ENCODE results near the gene CA7.
"Not testable (repeated sequence)": the region's sequence is repeated elsewhere in the genome, so short reads cannot be mapped to it uniquely, and the experiment has no call there.

The CA7 gene

DNA sequence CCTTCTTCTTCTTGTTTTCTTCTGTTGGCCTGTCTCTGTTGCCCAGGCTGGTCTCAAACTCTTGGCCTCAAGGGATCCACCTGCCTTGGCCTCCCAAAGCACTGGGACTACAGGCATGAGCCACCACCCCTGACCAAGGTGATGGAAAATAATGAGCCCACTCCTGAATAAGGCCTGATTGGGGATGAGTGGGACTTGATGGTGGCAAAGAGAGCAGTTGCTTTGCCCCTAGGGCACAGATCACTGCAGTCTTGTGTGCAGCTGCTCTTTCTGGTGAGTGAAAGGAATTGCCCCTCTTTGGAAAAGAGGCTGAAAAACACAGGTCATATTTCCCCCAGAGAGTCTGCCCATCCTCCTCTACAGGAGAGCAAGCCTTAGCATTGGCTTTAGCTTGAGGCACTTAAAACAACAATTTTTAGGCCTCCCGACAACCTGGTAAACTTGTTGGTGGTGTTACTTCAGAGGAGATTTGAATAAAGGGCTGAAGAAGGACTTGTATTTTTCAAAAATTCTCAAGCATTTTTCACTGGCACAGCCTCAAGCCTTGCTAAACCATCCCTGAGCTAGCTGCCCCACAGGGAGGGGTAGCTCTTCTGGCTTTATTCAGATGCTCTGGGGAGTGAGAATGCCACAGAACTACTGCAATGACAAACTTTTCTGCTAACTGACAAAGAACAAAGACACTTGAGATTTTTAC is 30.0 kb downstream of the CA7 start:
- no peak for DNase-seq

DNA sequence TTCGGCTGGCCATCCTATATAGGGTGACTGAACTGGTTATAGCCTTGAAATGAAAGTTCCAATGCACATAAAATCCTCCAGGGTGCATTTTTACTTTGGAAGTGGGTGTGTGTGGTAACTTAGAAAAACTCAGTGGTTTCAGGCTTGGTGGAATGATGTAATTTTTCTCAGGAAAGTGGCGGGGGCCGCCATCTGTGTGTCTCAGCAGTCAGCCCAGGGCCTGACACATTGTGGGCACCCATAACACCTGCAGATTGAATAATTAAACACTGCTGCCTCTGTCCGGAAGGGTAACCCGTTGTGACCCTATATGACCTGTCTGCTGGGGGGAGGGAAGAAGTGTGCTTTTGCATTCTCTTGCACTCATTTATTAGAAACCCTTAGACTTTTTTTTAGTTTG is 33.9 kb downstream of the CA7 start:
- peak in 1 of 2 experiments; percentile 44 for DNase-seq

DNA sequence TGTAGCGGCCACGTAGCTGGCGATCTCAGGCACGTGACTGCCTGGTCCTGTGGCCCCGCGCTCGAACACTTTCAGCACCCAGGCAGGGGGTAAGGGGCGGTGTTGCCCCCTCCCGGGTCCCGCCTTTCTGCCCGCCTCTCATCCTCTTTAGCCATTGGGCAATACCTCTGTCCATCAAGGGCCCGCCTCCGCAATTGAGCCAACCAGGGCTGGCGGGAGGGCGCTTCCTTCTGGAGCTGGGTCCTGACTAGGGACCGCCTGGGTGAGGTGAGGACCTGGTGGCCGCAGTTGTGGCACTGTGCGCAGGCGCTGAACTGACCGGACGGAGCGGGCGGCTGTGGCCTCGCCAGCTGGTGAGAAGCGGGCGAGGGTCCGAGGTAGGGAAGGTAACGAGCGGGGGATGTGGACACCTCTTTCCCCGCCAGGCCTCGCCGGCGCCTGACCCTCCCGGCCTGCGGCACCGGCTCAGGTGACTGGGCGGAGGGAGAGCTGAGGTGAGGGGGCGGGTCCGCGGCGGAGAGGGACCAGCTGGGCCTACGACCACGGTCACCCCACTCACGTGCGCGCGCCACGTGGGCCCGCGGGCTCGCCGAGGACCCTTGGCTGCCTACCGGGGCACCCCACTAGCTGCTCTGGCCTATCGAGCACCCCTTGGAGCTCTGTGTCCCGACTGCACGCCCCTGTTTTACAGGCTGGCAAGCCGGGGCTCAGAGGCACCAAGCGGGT is 36.2 kb downstream of the CA7 start, which contains the start of gene PDP2:
Gene PDP2, plus strand, starts transcription at position 228 of the 726 bp plus-strand sequence. CDS start 3,770 bp downstream, outside the sequence.
- peak; percentile 85 to 86 for DNase-seq

DNA sequence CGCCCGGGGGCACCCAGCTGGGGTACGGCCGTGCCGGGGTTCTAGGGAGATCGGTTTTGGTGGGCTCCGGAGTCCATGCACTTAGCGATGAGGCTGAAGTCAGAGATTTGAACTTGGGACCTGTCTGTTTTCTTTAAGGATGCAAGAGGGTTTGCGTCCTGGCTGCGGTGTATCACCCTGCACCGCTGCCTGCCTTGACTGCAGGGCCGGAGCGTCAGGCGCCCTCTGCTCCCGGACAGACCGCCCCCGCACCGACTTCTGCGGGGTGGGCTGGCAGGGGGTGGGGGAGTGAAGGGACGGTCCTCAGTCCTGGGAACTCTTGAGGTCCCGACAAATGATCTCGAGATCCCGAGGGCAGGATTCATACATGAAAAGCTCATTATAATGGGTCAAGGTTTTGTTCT is 36.8 kb downstream of the CA7 start:
- no peak for DNase-seq

DNA sequence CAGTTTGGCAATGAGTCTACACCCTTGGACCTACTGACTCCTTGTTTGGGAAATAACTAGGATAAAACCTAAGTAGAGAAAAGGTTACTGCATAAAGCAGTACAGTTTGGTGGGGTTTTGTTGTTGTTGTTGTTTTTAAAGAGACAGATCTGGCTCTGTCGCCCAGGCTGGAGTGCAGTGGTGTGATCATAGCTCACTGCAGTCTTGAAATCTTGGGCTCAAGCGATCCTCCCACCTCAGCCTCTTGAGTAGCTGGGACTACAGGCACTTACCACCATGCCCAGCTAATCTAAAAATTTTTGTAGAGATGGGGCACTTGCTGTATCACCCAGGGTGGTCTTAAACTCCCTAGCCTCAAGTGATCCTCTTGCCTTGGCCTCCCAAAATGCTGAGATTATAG is 37.3 kb downstream of the CA7 start:
- DNase-seq = no peak

DNA sequence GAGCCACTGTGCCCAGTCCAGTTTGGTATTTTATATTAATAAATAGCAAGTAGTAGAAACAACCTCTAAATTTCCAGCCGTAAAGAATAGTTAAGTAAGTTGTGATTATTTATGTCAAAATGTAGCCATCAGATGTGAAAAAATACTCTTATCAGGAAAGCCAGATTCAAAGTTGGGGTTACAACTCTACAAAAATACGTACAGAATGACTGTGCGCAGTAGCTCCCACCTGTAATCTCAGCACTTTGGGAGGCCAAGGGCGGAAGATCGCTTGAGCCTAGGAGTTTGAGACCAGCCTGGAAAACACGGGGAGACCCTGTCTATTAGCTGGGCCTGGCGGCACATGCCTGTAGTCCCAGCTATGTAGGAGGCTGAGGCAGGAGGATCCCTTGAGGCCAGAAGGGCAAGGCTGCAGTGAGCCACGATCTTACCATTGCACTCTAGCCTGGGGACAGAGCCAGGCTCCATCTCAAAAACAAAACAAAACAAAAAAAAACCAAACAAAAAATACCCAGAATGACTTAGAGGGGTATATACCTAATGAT is 37.8 kb downstream of the CA7 start:
- DNase-seq = no peak

DNA sequence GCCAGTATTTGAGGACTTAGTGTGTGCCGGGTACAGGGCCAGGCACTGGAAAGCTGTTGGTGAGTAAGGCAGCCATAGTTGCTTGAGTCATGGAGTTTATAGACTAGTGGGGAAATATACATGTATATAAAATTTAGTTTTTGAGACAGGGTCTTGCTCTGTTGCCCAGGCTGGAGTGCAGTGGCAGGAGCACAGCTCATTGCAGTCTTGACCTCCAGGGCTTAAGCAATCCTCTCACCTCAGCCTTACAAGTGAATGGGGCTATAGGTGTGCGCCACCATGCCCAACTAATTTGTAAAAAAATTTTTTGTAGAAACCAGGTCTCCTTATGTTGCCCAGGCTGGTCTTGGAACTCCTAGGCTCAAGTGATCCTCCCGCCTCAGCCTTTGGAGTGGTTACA is 38.5 kb downstream of the CA7 start:
- no peak for DNase-seq

DNA sequence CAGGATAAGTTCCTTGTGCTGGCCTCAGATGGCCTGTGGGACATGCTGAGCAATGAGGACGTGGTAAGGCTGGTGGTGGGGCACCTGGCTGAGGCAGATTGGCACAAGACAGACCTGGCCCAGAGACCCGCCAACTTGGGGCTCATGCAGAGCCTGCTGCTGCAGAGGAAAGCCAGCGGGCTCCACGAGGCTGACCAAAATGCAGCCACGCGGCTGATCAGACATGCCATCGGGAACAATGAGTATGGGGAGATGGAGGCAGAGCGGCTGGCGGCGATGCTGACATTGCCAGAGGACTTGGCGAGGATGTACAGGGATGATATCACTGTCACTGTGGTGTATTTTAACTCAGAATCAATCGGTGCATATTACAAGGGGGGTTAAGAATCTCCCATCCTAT is 41.3 kb downstream of the CA7 start:
- no peak for DNase-seq

DNA sequence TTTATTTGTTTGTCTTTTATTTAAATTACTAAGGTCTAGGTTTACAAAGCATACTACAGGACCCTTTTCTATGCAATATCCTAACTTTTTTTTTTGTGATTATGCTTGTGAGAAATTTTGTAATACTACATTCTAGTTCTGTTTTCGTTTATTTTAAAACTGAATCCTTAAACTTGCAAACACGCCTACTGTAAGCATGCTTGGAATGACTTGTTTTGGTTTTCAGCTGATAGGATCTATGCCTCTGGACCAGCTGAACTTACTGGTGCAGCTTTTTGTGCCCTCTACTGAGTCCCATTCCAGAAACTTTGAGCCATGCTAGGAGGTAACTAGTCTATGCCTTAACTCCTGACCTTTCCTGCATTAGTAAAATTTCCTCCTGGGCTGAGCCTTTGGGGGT is 42.1 kb downstream of the CA7 start:
- no peak for DNase-seq

DNA sequence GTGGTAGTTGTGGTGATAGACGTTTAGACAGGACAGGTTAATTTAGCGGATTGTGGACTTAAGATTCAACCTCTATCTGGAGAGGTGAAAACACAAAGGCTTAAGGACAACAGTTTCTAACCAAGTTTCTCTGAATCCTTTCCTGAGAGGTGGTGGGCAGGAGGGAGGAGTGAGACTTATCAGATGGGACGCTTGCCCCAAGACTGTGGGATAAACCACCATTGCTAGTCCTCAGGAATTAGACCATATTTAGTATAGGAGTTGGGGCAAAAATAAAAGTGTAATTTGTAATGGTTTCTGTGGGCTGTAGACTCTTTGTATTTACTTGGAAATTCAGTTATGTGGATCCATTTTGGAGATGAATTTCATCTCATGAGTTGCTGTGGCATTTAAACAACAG is 42.7 kb downstream of the CA7 start:
- DNase-seq = no peak

DNA sequence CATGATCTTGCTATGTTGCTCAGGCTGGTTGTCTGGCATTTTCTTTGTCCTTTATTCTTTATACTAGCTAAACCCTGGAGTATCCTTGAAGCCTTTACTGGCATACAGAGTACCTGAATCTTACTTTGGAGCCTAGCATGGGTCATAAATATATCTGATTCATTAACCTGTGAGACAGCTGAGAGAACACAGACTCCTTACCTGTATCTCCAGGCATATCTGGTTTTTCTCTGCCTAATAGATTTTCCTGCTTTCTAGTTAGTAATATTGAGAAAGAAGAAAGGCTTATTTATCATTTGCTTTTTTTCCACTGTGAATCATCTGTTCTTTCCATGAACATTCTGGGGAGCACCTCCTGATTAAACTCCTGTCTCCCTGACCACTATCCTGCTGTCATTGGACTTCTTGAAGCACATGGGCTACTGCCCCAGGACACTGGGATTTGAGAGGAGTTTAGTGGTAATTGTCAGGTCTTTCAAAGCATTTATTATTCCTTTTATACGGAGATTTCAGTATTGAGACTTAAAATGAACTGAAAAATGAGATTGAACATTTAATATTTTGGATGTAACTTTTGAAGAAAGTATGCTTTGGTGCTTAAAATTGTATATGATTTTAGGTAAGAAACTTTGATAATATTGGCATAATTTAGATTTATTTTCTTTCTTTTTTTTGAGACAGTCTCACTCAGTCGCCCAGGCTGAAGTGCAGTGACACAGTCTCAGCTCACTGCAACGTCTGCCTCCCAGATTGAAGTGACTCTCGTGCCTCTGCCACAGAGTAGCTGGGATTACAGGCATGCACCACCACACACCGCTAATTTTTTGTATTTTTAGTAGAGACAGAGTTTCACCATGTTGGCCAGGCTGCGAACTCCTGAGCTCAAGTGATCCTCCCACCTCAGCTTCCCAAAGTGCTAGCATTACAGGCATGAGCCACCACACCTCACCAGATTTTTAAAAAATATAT is 44.7 kb downstream of the CA7 start:
- no peak for DNase-seq

DNA sequence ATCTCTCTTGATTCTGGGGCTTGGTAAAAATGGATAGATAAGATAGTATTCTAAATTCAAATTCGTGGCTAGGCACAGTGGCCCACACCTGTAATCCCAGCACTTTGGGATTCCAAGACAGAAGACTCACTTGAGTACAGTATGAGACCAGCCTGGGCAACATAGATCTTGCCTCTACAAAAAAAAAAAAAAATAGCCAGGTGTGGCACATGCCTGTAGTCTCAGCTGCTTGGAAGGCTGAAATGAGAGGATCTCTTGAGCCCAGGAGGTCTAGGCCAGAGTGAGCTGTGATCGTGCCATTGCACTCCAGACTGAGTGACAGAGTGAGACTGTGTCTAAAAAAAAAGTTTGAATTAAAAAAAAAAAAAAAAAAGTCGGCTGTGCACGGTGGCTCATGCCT is 45.4 kb downstream of the CA7 start:
- DNase-seq = no peak

DNA sequence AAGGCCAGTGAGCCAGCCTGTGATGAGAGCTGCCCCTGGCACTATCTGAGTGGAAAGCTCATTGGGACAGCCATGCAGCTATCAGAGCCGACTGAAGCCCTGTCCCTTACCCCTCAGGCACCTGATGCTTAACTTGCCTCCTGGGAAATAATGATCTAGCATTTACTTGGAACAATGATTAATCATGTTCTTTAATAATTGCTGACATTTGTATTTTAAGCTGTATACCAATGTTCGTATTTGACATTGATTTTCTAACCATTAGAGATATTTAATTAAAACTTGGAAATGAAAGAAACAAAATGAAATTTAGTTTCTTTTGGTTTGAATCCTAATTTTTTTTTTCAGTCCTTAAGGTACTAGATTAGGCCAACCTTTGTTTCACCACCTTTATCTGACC is 46.6 kb downstream of the CA7 start:
- no peak for DNase-seq

DNA sequence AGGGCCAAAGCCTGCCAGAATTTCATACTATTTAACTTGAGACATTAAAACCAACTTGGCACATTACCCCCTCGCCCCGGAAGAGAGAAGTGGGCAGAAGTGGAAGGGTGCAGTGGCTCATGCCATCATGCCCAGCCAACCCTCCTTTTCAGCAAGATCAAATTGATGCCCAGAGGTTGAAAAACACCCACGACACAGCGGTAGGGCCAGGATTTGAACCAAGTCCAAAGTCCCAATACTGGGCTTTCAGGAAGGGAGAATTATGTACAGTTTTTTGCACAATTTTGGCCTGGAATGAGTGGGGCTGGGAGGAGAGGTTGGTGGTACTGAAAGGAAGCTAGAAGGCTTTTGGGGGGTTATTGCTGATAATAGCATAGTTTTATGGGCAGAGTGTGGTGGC is 47.1 kb downstream of the CA7 start:
- no peak for DNase-seq

DNA sequence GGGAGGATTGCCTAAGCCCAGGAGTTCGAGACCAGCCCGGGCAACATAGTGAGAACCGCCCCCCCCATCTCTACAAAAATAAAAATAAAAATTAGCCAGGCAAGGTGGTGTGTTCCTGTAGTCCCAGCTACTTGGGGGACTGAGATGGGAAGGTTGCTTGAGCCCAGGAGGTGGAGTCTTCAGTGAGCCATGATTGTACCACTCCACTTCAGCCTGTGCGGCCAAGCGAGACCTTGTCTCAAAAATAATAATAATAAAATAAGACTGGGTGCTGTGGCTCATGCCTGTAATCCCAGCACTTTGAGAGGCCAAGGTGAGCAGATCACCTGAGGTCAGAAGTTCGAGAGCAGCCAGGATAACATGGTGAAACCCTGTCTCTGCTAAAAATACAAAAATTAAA is 47.6 kb downstream of the CA7 start:
- no peak for DNase-seq

DNA sequence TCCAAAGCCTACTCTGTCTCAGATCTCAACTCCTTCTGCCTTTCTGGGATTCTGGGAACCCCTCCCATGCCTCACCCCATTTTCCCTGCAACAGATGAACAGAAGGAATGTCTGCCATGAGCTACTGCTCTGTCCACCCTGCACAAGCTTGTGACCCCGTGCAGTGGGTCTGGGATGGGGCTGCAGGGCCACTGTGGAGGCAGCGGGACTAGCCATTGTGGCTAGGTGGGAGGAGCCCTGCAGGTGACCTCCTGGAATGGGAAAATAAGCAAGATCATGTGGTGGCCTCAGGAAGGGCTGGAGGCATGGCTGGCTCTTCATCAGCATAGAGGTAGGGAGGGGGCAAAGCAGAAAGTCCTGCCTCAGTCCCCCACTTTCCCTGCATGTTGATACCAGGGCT is 49.8 kb downstream of the CA7 start:
- DNase-seq = no peak

DNA sequence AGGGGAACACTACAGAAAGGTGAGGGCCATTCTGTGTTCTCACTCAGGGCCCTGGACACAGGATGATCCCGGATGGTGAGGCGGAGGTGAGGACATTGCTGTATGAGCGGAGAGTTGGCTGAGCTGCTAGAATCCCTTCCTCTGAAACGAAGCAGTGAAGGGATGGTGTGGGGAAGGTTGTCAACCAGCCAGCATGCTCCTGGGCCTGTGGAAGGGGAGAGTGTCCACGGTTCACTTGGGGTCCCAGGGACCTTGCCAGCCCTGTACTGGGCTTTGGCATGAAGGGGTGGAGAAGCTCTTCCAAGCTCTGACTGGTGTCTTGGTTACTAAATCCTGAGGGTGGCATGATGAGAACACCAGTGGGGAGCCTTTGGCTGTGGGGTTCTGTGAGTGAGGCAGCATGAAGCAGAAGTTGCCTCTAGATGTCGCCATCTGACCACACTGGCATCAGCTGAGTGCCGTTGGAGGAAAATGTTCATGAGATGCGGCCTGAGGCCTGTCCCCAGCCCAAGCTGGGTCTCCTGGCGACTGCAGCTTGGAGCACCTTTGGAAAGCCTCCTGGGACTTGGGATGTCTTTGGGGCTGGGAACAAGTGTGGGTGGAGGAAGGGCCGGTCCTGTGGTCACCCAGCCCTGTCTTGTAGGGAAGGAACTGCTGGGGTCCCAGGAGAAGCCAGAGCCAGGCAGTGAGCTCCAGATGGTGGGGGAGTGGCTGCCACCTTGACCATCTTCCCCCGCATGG is 50.9 kb downstream of the CA7 start:
- DNase-seq = peak; percentile 58 to 60

DNA sequence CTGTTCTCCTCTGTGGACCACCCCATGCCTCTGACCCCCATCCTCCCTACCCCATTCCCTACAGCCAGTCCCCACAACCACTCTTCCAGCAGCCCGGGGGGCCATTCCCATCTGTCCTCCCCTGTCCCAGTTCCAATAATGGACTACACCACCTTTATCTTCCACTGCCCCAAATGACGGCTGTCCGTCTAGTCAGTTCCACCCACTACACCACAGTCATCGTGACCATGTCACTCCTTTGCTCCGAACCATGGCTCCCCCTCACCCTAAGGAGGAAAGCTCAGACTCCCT is 51.4 kb downstream of the CA7 start:
- no peak for DNase-seq

DNA sequence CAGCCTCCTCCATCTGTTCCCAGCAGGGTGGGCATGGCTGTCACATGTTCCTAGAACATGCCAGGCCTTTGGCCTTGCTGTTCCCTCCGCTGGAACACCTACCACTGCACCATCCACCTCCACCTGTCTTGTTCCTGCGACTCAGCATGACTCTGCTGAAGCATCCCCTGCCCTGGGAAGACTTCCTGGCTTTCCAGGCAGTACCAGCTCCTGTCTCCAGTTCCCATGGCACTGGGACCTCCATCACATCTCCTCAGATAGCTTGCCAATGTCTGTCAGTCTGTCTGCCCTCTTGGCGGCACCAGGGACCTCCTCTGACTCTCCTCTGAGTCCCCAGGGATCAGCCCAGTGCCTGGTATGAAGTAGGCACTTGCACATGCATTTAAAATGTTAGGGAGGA is 51.8 kb downstream of the CA7 start:
- no peak for DNase-seq

DNA sequence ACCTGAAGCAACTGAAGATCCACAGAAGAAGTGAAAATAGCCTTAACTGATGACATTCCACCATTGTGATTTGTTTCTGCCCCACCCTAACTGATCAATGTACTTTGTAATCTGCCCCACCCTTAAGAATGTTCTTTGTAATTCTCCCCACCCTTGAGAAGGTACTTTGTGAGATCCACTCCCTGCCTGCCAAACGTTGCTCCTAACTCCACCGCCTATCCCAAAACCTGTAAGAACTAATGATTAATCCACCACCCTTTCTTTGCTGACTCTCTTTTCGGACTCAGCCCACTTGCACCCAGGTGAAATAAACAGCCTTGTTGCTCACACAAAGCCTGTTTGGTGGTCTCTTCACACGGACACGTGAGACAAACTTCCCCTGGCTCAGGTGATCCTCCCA is 52.5 kb downstream of the CA7 start:
- DNase-seq = not testable (repeated sequence)

DNA sequence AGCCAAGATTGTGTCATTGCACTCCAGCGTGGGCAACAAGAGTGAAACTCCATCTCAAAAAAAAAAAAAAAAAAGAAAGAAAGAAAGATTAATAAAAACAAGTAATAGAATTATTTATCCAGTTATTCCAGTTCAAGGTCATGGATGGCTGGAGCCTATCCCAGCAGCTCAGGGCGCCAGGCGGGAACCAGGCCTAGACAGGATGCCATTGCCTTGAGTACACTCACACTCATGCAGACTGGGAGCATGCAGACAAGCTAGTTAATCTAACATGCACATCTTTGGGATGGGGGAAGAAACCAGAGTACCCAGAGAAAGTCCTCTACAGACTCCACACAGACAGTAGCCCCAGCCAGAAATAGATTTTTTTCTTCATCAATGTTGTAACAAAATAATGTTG is 54.0 kb downstream of the CA7 start:
- no peak for DNase-seq

DNA sequence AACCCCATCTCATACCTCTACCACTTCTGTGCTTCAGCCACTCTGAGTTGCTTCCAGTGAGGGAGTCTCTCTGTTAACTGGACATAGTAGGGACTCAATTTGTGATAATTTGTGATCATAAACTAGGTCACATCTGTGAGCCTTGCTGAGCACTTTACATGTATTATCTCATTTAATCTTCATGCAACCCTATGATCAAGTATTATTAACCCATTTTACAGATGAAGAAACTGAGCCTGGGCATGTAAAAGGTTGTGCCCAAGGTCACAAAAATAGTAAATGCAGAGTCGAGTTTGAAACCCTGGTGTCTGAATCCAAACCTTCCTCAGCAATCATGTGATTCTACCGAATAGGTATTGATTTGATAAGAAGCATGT is 54.7 kb downstream of the CA7 start:
- DNase-seq = no peak
